GM13977 (cell line): ENCODE data around the gene SULT6B1.
"Not testable (repeated sequence)": the region's sequence is repeated elsewhere in the genome, so short reads cannot be mapped to it uniquely, and the experiment has no call there.

Experiments
- DNase-seq: peaks from one replicate; pipeline ENCODE4 v3.0.0; 2012; ENCODE audit warnings: low spot score
- in situ Hi-C: fragments of 300-500 bp; cut with MboI; formaldehyde crosslinking; loops from one replicate; pipeline ENCODE4 v1.12.0; 2022; ENCODE audit warnings: low sequenced_read_pairs, low pct_unique_long_range_greater_than_20kb, mixed read lengths, inconsistent platforms; ENCODE audit not compliant: unreplicated experiment
- TF ChIP-seq, protein P1 (sequence below): IDR thresholded peaks from 2 replicates; pipeline ENCODE4 v1.5.1; 2012; ENCODE audit warnings: mild to moderate bottlenecking, control low read depth; ENCODE audit not compliant: insufficient read depth; ENCODE audit errors: extremely low read depth, missing control alignments

Gene SULT6B1, protein sequence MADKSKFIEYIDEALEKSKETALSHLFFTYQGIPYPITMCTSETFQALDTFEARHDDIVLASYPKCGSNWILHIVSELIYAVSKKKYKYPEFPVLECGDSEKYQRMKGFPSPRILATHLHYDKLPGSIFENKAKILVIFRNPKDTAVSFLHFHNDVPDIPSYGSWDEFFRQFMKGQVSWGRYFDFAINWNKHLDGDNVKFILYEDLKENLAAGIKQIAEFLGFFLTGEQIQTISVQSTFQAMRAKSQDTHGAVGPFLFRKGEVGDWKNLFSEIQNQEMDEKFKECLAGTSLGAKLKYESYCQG

DNA sequence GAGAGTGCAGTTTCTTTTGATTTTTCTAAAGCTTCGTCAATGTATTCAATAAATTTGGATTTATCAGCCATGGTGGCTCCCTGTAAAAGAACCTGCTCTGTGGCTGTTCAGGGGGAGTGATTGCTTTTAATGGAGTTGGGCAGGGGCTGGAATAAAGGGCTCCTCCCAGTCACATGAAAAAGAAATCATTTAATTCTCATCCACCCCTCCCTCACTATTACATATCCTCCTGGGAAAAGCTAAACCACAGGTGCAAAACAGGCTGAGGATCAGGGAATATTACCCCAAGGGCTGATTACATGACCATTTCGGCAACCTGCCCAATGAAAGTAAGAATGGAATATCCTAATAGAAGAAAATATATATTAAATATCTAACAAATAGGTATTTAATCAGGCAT, at the start of gene SULT6B1:
Gene SULT6B1 (minus strand): TSS at position 101 of the 400 bp plus-strand sequence. CDS start 30 bp downstream, at position 71.
- TF ChIP-seq, protein P1, sequence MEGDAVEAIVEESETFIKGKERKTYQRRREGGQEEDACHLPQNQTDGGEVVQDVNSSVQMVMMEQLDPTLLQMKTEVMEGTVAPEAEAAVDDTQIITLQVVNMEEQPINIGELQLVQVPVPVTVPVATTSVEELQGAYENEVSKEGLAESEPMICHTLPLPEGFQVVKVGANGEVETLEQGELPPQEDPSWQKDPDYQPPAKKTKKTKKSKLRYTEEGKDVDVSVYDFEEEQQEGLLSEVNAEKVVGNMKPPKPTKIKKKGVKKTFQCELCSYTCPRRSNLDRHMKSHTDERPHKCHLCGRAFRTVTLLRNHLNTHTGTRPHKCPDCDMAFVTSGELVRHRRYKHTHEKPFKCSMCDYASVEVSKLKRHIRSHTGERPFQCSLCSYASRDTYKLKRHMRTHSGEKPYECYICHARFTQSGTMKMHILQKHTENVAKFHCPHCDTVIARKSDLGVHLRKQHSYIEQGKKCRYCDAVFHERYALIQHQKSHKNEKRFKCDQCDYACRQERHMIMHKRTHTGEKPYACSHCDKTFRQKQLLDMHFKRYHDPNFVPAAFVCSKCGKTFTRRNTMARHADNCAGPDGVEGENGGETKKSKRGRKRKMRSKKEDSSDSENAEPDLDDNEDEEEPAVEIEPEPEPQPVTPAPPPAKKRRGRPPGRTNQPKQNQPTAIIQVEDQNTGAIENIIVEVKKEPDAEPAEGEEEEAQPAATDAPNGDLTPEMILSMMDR: no peak
- in situ Hi-C loops: no loop called here
- no peak for DNase-seq

DNA sequence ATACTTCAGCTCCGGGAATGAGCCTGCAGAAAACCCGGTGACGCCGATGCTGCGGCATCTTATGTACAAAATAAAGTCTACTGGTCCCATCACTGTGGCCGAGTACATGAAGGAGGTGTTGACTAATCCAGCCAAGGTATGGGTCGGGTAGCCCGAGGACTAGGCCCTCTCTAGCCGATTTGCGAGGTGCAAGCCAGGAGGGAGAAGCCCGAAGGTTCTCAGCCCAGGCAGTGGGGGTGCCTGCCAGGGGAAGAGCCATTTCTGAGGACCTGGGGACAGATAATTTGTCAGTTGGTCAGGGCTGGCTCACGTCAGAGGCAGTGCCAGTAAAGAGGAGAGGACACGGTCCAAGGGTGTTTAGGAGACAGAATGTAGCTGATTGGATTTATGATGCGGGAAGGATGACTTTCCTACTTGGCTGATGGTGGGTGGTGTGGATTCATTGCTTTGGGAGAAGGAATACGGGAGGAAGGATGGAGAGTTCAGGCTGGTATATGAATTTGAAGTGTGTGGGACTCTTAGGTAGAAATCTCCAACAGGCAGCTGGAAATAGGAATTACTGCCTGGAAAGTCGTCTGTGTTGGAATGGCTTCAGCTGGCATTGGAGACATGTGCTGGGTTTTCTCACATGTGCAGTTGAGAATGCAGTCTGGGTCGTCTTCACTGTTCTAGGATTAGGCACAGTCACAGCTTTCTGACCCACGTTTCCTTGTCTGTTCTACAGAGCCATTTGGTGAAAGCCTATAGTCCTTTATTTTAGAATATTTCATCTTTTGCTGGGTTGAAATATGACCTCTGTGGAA, 43.9 kb upstream of the SULT6B1 start:
- in situ Hi-C loops: no loop called here
- TF ChIP-seq, protein P1: no peak
- peak; percentile 27 for DNase-seq

DNA sequence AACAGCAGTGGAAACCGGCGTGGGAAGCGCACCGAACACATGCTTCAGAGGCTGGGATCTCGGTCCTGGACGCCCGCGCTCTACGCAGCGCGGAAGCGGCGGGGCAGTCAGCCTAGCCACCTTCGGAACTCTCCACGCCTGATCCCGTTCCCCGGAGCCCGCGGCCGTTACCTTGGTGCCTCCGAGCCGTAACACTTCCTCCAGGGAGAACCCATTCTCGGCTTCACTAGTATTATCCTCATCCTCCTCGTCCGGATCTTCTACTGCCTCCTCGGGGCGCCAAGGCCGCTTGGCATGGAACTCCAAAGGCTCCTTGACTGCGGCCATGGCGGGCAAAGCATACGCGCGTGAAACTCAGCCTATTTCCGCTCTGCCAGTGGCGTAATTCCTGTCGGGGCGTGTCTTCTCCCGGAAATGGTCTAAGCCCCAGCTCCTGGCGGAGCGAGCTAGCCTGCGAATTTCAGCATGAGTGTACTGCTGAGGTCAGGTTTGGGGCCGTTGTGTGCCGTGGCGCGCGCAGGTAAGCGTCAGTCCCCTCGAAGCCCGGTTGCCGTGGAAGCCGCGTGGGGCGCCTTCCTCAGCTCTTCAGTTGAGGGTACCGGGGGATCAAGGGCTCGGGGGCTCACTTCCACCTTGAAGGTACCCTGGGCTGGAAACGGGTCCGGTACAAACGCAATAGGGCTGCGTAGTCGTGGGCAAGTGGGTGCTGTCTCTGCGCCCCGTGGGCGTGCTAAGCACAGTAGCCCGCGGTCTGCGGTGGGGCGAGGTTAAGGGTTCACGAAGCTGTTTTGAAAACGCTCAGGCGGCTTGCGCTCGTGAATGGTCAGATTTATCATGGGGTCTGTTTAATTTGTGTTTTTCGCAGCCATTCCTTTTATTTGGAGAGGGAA, 43.0 kb upstream of the SULT6B1 start, which contains the start of the genes CEBPZ and NDUFAF7:
Gene CEBPZ (minus strand): TSS at position 356 of the 890 bp plus-strand sequence. CDS start 29 bp downstream, at position 327.
Gene NDUFAF7 (plus strand): TSS at position 418 of the 890 bp plus-strand sequence. CDS start 48 bp downstream, at position 466.
- TF ChIP-seq, protein P1: no peak
- in situ Hi-C loops: no loop called here

DNA sequence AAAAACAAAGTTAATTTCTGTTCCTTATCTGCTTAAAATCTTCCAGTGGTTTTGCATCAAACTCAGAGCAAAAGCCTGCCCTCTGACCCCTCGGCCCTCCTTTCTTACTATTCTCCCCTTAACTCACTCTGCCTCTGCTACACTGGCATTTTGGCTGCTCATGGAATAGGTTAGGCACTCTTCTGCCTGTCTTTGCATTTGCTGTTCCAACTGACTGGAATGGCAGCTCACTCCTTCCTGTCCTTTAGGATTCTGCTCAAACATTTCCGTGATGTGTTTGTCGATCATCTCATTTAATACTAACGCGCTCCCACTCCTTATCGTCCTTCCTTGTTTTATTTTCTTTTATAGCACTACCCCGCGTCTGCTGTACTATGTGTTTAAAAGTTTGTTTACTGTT, 42.1 kb upstream of the SULT6B1 start:
- DNase-seq: no peak
- in situ Hi-C loops: no loop called here

More for the DNA sequence above, 43.0 kb upstream of the SULT6B1 start, which contains the start of the genes CEBPZ and NDUFAF7:
- DNase-seq: peak; percentile 89

DNA sequence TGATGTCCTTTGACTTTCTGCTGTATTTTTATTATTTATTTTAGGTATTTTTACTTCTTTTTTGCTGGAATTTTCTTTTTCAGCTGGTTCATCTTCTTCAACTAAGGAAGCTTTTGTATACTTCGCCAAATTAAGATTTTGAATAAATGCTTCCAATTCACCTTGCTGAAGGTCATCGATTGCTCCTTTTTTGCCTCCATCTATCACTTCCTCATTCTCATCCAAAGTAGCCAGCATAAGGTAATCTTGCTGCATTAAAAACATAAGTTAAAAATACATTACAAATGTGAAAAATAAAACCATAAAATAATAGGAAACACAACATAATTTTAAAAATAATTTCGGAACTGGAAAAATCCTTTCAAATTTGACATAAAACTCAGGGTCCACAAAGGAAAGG, 40.3 kb upstream of the SULT6B1 start:
- TF ChIP-seq, protein P1: no peak
- DNase-seq: no peak
- in situ Hi-C loops: no loop called here

More for the DNA sequence above, 42.1 kb upstream of the SULT6B1 start:
- TF ChIP-seq, protein P1: no peak

DNA sequence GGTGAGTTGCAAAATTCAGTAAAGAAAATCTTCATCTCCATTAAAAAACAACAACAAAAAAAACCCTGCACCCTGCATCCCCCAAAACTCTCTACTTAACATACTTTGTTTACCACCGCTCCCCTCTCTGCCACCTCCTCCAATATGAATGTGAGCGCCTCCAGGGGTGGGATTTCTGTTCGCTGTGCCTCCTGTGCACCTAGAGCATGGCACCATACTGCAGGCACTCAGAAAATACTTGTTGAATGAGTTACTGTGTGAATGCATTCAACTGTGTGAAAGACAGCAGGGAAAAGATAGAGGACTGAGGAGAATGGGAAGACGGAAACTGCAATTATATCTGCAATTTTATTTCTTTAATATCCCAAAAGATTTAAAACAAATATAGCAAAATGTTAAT, 38.4 kb upstream of the SULT6B1 start:
- in situ Hi-C loops: no loop called here
- TF ChIP-seq, protein P1: no peak

DNA sequence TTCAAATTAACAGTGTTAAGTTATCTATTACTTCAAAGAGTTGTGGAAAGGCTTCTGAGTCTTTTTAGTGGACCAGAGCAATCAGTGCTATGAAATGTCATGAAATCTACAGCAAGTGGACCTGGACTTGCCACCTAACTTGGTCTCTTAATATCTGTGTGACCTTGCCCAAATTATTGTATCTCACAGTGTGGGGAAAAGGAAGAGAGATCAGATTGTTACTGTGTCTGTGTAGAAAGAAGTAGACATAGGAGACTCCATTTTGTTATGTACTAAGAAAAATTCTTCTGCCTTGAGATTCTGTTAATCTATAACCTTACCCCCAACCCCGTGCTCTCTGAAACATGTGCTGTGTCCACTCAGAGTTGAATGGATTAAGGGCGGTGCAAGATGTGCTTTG, 36.7 kb upstream of the SULT6B1 start:
- DNase-seq, in situ Hi-C loops: not testable (repeated sequence)

More for the DNA sequence above, 38.4 kb upstream of the SULT6B1 start:
- no peak for DNase-seq
